ENCODE results near the gene BCL7A.

Gene BCL7A

GRCh38 chr12:121981456-121981855 is 40.2 kb upstream of the BCL7A start:
- Histone ChIP-seq H3K9ac (ENCODE audit: low read length) (no peak overlapping the region), H3K27me3 (replicated peaks; ENCODE audit: insufficient read depth, low read length) (no peaks in the 10 kb centered on the region), H3F3A (ENCODE audit: insufficient read depth, low read length) (no peaks in the 10 kb centered on the region), H3K36me3 (replicated peaks; ENCODE audit: insufficient read depth, low read length) (no peaks in the 10 kb centered on the region), H3K9me2 (replicated peaks; ENCODE audit: insufficient read depth, low read length) (no peaks in the 10 kb centered on the region), H3K79me2 (ENCODE audit: low read length) (no peaks in the 10 kb centered on the region), H3K27ac (ENCODE audit: low read length) (no peak overlapping the region), H2AFZ (ENCODE audit: low read length) (no peak overlapping the region), H3K4me3 (ENCODE audit: low read length) (no peak overlapping the region), H3K9me3 (replicated peaks; ENCODE audit: insufficient read depth, low read length) (no peaks in the 10 kb centered on the region), H3K4me2 (ENCODE audit: low read depth, low read length) (no peak overlapping the region), H4K20me1 (ENCODE audit: insufficient read depth, low read length) (no peaks in the 10 kb centered on the region), H3K4me1 (ENCODE audit: low read length) (no peaks in the 10 kb centered on the region)
- TF ChIP-seq EZH2phosphoT487 (IDR thresholded peaks at IDR 0.05; ENCODE audit: low read length) (no peak), CTCF (IDR thresholded peaks at IDR 0.05; ENCODE audit: low read length) (no peak), EZH2 (optimal IDR thresholded peaks at IDR 0.05; ENCODE audit: low read depth, low read length) (no peak)
- DNase-seq: no peak

DNA sequence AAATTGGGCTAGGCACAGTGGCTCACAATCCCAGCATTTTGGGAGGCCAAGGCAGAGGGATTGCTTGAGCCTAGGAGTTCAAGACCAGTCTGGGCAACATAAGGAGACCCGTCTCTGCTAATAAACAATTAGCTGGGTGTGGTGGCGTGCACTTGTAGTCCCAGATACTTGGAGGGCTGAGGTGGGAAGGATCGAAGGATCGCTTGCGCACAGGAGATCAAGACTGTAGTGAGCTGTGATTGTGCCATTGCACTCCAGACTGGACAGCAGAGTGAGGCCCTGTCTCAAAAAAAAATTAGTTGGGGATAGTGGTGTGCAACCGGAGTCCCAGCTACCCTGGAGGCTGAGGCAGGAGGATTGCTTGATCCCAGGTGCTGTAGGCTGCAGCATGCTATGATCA is 38.7 kb upstream of the BCL7A start:
- TF ChIP-seq EZH2phosphoT487 (IDR thresholded peaks at IDR 0.05; ENCODE audit: low read length): no peak
- no peak for TF ChIP-seq CTCF (IDR thresholded peaks at IDR 0.05; ENCODE audit: low read length)
- no peak for TF ChIP-seq EZH2 (optimal IDR thresholded peaks at IDR 0.05; ENCODE audit: low read depth, low read length)
- no peaks in the 10 kb centered on the region for H3K27me3 ChIP-seq (replicated peaks; ENCODE audit: insufficient read depth, low read length)
- H3K27ac ChIP-seq (ENCODE audit: low read length): no peak overlapping the region
- H4K20me1 ChIP-seq (ENCODE audit: insufficient read depth, low read length): no peaks in the 10 kb centered on the region
- H3K9me3 ChIP-seq (replicated peaks; ENCODE audit: insufficient read depth, low read length): no peaks in the 10 kb centered on the region
- no peaks in the 10 kb centered on the region for H3F3A ChIP-seq (ENCODE audit: insufficient read depth, low read length)
- no peaks in the 10 kb centered on the region for H3K9me2 ChIP-seq (replicated peaks; ENCODE audit: insufficient read depth, low read length)
- no peak overlapping the region for H3K4me2 ChIP-seq (ENCODE audit: low read depth, low read length)
- H2AFZ ChIP-seq (ENCODE audit: low read length): no peak overlapping the region
- H3K36me3 ChIP-seq (replicated peaks; ENCODE audit: insufficient read depth, low read length): no peaks in the 10 kb centered on the region
- no peaks in the 10 kb centered on the region for H3K4me1 ChIP-seq (ENCODE audit: low read length)
- no peak for DNase-seq
- no peaks in the 10 kb centered on the region for H3K79me2 ChIP-seq (ENCODE audit: low read length)
- H3K4me3 ChIP-seq (ENCODE audit: low read length): no peak overlapping the region
- no peak overlapping the region for H3K9ac ChIP-seq (ENCODE audit: low read length)

GRCh38 chr12:121983536-121984210 is 38.0 kb upstream of the BCL7A start:
- Histone ChIP-seq H3K4me2 (ENCODE audit: low read depth, low read length) (no peak overlapping the region), H3F3A (ENCODE audit: insufficient read depth, low read length) (no peaks in the 10 kb centered on the region), H2AFZ (ENCODE audit: low read length) (no peak overlapping the region), H3K4me3 (ENCODE audit: low read length) (no peak overlapping the region), H3K9ac (ENCODE audit: low read length) (no peak overlapping the region), H3K9me3 (replicated peaks; ENCODE audit: insufficient read depth, low read length) (no peaks in the 10 kb centered on the region), H4K20me1 (ENCODE audit: insufficient read depth, low read length) (no peaks in the 10 kb centered on the region), H3K79me2 (ENCODE audit: low read length) (no peaks in the 10 kb centered on the region), H3K4me1 (ENCODE audit: low read length) (no peaks in the 10 kb centered on the region), H3K36me3 (replicated peaks; ENCODE audit: insufficient read depth, low read length) (no peaks in the 10 kb centered on the region), H3K27me3 (replicated peaks; ENCODE audit: insufficient read depth, low read length) (no peaks in the 10 kb centered on the region), H3K9me2 (replicated peaks; ENCODE audit: insufficient read depth, low read length) (no peaks in the 10 kb centered on the region), H3K27ac (ENCODE audit: low read length) (no peak overlapping the region)
- TF ChIP-seq CTCF (IDR thresholded peaks at IDR 0.05; ENCODE audit: low read length) (no peak), EZH2 (optimal IDR thresholded peaks at IDR 0.05; ENCODE audit: low read depth, low read length) (no peak), EZH2phosphoT487 (IDR thresholded peaks at IDR 0.05; ENCODE audit: low read length) (no peak)
- no peak for DNase-seq
